ENCODE measurements around the gene SLC1A2. TPM values are rescaled to one million over a fixed set of nuclear protein-coding genes. Genes with fewer than 3 reads are reported as not detected.
A peak's percentile ranks its signal among the peaks of the same experiment; 100 is the strongest.

The SLC1A2 gene
- total RNA-seq, 4 donors from 2014 or later: 0.22 to 0.60 (median 0.41) TPM

- peak overlapping the region in 2 of 4 donors; percentile 42 to 45 for H3K27ac ChIP-seq
- 30 to 41% methylated on average over 1 of the region's 1 CpG for WGBS, 2 donors
Measured at GRCh38 chr11:35275786-35276170, 143.6 kb downstream of the SLC1A2 start.

GRCh38 chr11:35274909-35275785 is 144.2 kb downstream of the SLC1A2 start:
- H3K4me3 ChIP-seq: no peak overlapping the region
- no peak for TF ChIP-seq POLR2A (IDR thresholded peaks at IDR 0.05)
- TF ChIP-seq CTCF (IDR thresholded peaks at IDR 0.05): no peak
- peak in 1 of 2 donors; percentile 14 for TF ChIP-seq EP300 (IDR thresholded peaks at IDR 0.05)
- H3K4me1 ChIP-seq: peaks cover 0 to 21% (median 8%) of the 10 kb centered on the region in 4 donors
- no peaks in the 10 kb centered on the region for H3K27me3 ChIP-seq
- 42 to 53% methylated on average over 6 of the region's 6 CpGs for WGBS, 2 donors
- no peak for DNase-seq (ENCODE audit: low spot score in 2 of 2)
- no peaks in the 10 kb centered on the region for H3K36me3 ChIP-seq
- peak overlapping the region in 2 of 4 donors; percentile 42 to 45 for H3K27ac ChIP-seq
- H3K9me3 ChIP-seq: no peaks in the 10 kb centered on the region

More at GRCh38 chr11:35275786-35276170, 143.6 kb downstream of the SLC1A2 start:
- H3K27me3 ChIP-seq: no peaks in the 10 kb centered on the region
- H3K9me3 ChIP-seq: no peaks in the 10 kb centered on the region
- H3K4me3 ChIP-seq: no peak overlapping the region
- DNase-seq (ENCODE audit: low spot score in 2 of 2): no peak
- H3K36me3 ChIP-seq: no peaks in the 10 kb centered on the region
- peaks cover 0 to 21% (median 8%) of the 10 kb centered on the region in 4 donors for H3K4me1 ChIP-seq
- TF ChIP-seq POLR2A (IDR thresholded peaks at IDR 0.05) (no peak), CTCF (IDR thresholded peaks at IDR 0.05) (no peak), EP300 (IDR thresholded peaks at IDR 0.05) (no peak)

- TF ChIP-seq EP300 (IDR thresholded peaks at IDR 0.05) (no peak), POLR2A (IDR thresholded peaks at IDR 0.05) (no peak), CTCF (IDR thresholded peaks at IDR 0.05) (no peak)
- WGBS, 2 donors: 83 to 94% methylated on average over 5 of the region's 5 CpGs
- H3K36me3 ChIP-seq: no peaks in the 10 kb centered on the region
- no peak for DNase-seq (ENCODE audit: low spot score in 2 of 2)
- H3K27ac ChIP-seq: no peak overlapping the region
- no peaks in the 10 kb centered on the region for H3K27me3 ChIP-seq
- peaks cover 0 to 21% (median 8%) of the 10 kb centered on the region in 4 donors for H3K4me1 ChIP-seq
- H3K9me3 ChIP-seq: no peaks in the 10 kb centered on the region
- H3K4me3 ChIP-seq: no peak overlapping the region
Measured at GRCh38 chr11:35272391-35272902, 146.9 kb downstream of the SLC1A2 start.

- no peak for TF ChIP-seq EP300 (IDR thresholded peaks at IDR 0.05)
- TF ChIP-seq CTCF (IDR thresholded peaks at IDR 0.05): no peak
- no peak for TF ChIP-seq POLR2A (IDR thresholded peaks at IDR 0.05)
- Histone ChIP-seq H3K27ac (no peak overlapping the region), H3K36me3 (no peaks in the 10 kb centered on the region), H3K4me1 (peaks cover 0 to 18% (median 6%) of the 10 kb centered on the region in 4 donors), H3K4me3 (no peak overlapping the region), H3K9me3 (no peaks in the 10 kb centered on the region), H3K27me3 (no peaks in the 10 kb centered on the region)
- DNase-seq (ENCODE audit: low spot score in 2 of 2): no peak
- WGBS, 2 donors: 93 to 96% methylated on average over 3 of the region's 3 CpGs
Measured at GRCh38 chr11:35271031-35271430, 148.3 kb downstream of the SLC1A2 start.

GRCh38 chr11:35270342-35270741 is 149.0 kb downstream of the SLC1A2 start:
- DNase-seq (ENCODE audit: low spot score in 2 of 2): no peak
- no peaks in the 10 kb centered on the region for H3K27me3 ChIP-seq
- H3K9me3 ChIP-seq: no peaks in the 10 kb centered on the region
- no peak overlapping the region for H3K27ac ChIP-seq
- TF ChIP-seq CTCF (IDR thresholded peaks at IDR 0.05) (no peak), POLR2A (IDR thresholded peaks at IDR 0.05) (no peak), EP300 (IDR thresholded peaks at IDR 0.05) (no peak)
- peaks cover 0 to 11% (median 6%) of the 10 kb centered on the region in 4 donors for H3K4me1 ChIP-seq
- no peaks in the 10 kb centered on the region for H3K36me3 ChIP-seq
- WGBS, 2 donors: 40 to 41% methylated on average over 1 of the region's 1 CpG
- no peak overlapping the region for H3K4me3 ChIP-seq
